Measurements from ENCODE around the gene ZNF91.

The ZNF91 gene

GRCh38 chr19:23415034-23415433 is 19.8 kb upstream of the ZNF91 start:
- DNase-seq, result no peak
- no peaks in the 10 kb centered on the region for H4K20me1 ChIP-seq (ENCODE audit: insufficient read depth, low read length)
- no peak overlapping the region for H3K27ac ChIP-seq (ENCODE audit: low read length)
- no peaks in the 10 kb centered on the region for H3F3A ChIP-seq (ENCODE audit: insufficient read depth, low read length)
- H3K9me2 ChIP-seq (replicated peaks; ENCODE audit: insufficient read depth, low read length), result no peaks in the 10 kb centered on the region
- peak overlapping the region; percentile 60; the same call in 1 of the 2 replicates for H3K4me2 ChIP-seq (ENCODE audit: low read depth, low read length)
- H2AFZ ChIP-seq (ENCODE audit: low read length), result no peak overlapping the region
- peak overlapping the region; percentile 54 for H3K4me3 ChIP-seq (ENCODE audit: low read length)
- TF ChIP-seq EZH2phosphoT487 (IDR thresholded peaks at IDR 0.05; ENCODE audit: low read length) (no peak), EZH2 (optimal IDR thresholded peaks at IDR 0.05; ENCODE audit: low read depth, low read length) (no peak), CTCF (IDR thresholded peaks at IDR 0.05; ENCODE audit: low read length) (no peak)
- H3K4me1 ChIP-seq (ENCODE audit: low read length), result no peaks in the 10 kb centered on the region
- no peaks in the 10 kb centered on the region for H3K79me2 ChIP-seq (ENCODE audit: low read length)
- no peaks in the 10 kb centered on the region for H3K27me3 ChIP-seq (replicated peaks; ENCODE audit: insufficient read depth, low read length)
- H3K9me3 ChIP-seq (replicated peaks; ENCODE audit: insufficient read depth, low read length), result no peaks in the 10 kb centered on the region
- H3K9ac ChIP-seq (ENCODE audit: low read length), result no peak overlapping the region
- no peaks in the 10 kb centered on the region for H3K36me3 ChIP-seq (replicated peaks; ENCODE audit: insufficient read depth, low read length)

- Histone ChIP-seq H3K4me1 (ENCODE audit: low read length) (no peaks in the 10 kb centered on the region), H3K9me2 (replicated peaks; ENCODE audit: insufficient read depth, low read length) (no peaks in the 10 kb centered on the region), H2AFZ (ENCODE audit: low read length) (no peak overlapping the region), H3K79me2 (ENCODE audit: low read length) (no peaks in the 10 kb centered on the region), H3K4me2 (ENCODE audit: low read depth, low read length) (no peak overlapping the region), H3K36me3 (replicated peaks; ENCODE audit: insufficient read depth, low read length) (no peaks in the 10 kb centered on the region), H3K27me3 (replicated peaks; ENCODE audit: insufficient read depth, low read length) (no peaks in the 10 kb centered on the region), H3K9me3 (replicated peaks; ENCODE audit: insufficient read depth, low read length) (no peaks in the 10 kb centered on the region), H3F3A (ENCODE audit: insufficient read depth, low read length) (no peaks in the 10 kb centered on the region), H4K20me1 (ENCODE audit: insufficient read depth, low read length) (no peaks in the 10 kb centered on the region), H3K4me3 (ENCODE audit: low read length) (no peak overlapping the region), H3K9ac (ENCODE audit: low read length) (no peak overlapping the region), H3K27ac (ENCODE audit: low read length) (no peak overlapping the region)
- DNase-seq, result no peak
- TF ChIP-seq EZH2phosphoT487 (IDR thresholded peaks at IDR 0.05; ENCODE audit: low read length), result no peak
- TF ChIP-seq CTCF (IDR thresholded peaks at IDR 0.05; ENCODE audit: low read length), result no peak
Observed at GRCh38 chr19:23410155-23410554, 14.9 kb upstream of the ZNF91 start.

GRCh38 chr19:23409392-23410048 is 14.2 kb upstream of the ZNF91 start:
- Histone ChIP-seq H3K36me3 (replicated peaks; ENCODE audit: insufficient read depth, low read length) (no peaks in the 10 kb centered on the region), H3K4me2 (ENCODE audit: low read depth, low read length) (no peak overlapping the region), H2AFZ (ENCODE audit: low read length) (no peak overlapping the region), H3K4me3 (ENCODE audit: low read length) (no peak overlapping the region), H3K9me3 (replicated peaks; ENCODE audit: insufficient read depth, low read length) (no peaks in the 10 kb centered on the region), H3K79me2 (ENCODE audit: low read length) (no peaks in the 10 kb centered on the region), H3F3A (ENCODE audit: insufficient read depth, low read length) (no peaks in the 10 kb centered on the region), H3K27ac (ENCODE audit: low read length) (no peak overlapping the region), H3K4me1 (ENCODE audit: low read length) (no peaks in the 10 kb centered on the region), H4K20me1 (ENCODE audit: insufficient read depth, low read length) (no peaks in the 10 kb centered on the region), H3K27me3 (replicated peaks; ENCODE audit: insufficient read depth, low read length) (no peaks in the 10 kb centered on the region), H3K9ac (ENCODE audit: low read length) (no peak overlapping the region), H3K9me2 (replicated peaks; ENCODE audit: insufficient read depth, low read length) (no peaks in the 10 kb centered on the region)
- TF ChIP-seq CTCF (IDR thresholded peaks at IDR 0.05; ENCODE audit: low read length), result no peak
- no peak for TF ChIP-seq EZH2 (optimal IDR thresholded peaks at IDR 0.05; ENCODE audit: low read depth, low read length)
- no peak for TF ChIP-seq EZH2phosphoT487 (IDR thresholded peaks at IDR 0.05; ENCODE audit: low read length)
- no peak for DNase-seq

Data from MM.1S (cell line).